ENCODE results near the gene FNDC3B.

Gene FNDC3B

DNA sequence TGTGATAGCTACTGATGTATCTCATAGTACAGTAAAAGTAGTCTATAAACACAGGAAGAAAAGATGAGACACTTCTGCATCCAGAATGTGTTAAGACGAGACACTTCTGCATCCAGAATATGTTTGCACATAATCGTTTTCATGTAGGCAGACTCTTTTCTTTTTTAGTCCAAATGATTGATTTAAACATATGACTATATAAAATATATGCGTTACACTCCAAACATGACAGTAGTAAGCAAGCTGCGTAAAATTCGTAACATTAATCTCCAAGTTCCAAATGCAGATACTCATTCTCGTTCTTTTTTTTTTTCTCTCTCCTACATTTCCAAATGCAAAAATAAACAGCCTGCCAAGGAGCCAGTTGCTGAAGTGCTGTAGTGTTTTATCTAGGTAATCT is 82.6 kb downstream of the FNDC3B start:
- no peak for TF ChIP-seq TAF1 (IDR thresholded peaks at IDR 0.05; ENCODE audit: borderline replicate concordance, insufficient read depth, low read length)
- TF ChIP-seq FOXP2 (optimal IDR thresholded peaks at IDR 0.05; ENCODE audit: borderline replicate concordance, extremely low read depth, extremely low read length, insufficient read depth) = no peak
- TF ChIP-seq, protein P1, sequence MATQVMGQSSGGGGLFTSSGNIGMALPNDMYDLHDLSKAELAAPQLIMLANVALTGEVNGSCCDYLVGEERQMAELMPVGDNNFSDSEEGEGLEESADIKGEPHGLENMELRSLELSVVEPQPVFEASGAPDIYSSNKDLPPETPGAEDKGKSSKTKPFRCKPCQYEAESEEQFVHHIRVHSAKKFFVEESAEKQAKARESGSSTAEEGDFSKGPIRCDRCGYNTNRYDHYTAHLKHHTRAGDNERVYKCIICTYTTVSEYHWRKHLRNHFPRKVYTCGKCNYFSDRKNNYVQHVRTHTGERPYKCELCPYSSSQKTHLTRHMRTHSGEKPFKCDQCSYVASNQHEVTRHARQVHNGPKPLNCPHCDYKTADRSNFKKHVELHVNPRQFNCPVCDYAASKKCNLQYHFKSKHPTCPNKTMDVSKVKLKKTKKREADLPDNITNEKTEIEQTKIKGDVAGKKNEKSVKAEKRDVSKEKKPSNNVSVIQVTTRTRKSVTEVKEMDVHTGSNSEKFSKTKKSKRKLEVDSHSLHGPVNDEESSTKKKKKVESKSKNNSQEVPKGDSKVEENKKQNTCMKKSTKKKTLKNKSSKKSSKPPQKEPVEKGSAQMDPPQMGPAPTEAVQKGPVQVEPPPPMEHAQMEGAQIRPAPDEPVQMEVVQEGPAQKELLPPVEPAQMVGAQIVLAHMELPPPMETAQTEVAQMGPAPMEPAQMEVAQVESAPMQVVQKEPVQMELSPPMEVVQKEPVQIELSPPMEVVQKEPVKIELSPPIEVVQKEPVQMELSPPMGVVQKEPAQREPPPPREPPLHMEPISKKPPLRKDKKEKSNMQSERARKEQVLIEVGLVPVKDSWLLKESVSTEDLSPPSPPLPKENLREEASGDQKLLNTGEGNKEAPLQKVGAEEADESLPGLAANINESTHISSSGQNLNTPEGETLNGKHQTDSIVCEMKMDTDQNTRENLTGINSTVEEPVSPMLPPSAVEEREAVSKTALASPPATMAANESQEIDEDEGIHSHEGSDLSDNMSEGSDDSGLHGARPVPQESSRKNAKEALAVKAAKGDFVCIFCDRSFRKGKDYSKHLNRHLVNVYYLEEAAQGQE (IDR thresholded peaks at IDR 0.05; ENCODE audit: insufficient read depth in 1 of 2, low read depth in 2 of 2, low read length in 2 of 2) = no peak
- no peak for TF ChIP-seq POLR2AphosphoS5 (IDR thresholded peaks at IDR 0.05; ENCODE audit: low read depth, low read length)
- TF ChIP-seq SIN3A (IDR thresholded peaks at IDR 0.05; ENCODE audit: borderline replicate concordance, insufficient read depth, low read length) = no peak

DNA sequence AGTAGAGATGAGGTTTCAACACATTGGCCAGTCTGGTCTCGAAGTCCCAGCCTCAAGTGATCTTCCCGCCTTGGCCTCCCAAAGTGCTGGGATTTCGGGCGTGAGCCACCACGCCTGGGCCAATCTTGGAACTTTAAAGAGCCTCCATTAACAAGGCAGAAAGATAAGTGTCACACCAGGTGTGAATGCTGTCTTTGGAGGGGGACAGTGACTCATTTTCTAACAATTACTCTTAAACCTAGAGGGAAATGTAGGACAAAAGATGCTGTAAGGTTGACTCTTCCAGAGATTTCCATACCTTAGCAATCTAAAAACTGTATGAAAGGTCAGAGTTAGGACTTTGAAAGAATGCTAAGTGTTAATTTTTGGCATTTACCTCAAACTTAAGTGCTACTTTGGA is 84.9 kb downstream of the FNDC3B start:
- TF ChIP-seq SIN3A (IDR thresholded peaks at IDR 0.05; ENCODE audit: borderline replicate concordance, insufficient read depth, low read length) (no peak), POLR2AphosphoS5 (IDR thresholded peaks at IDR 0.05; ENCODE audit: low read depth, low read length) (no peak), FOXP2 (optimal IDR thresholded peaks at IDR 0.05; ENCODE audit: borderline replicate concordance, extremely low read depth, extremely low read length, insufficient read depth) (no peak), TAF1 (IDR thresholded peaks at IDR 0.05; ENCODE audit: borderline replicate concordance, insufficient read depth, low read length) (no peak)
- TF ChIP-seq, protein P1 (IDR thresholded peaks at IDR 0.05; ENCODE audit: insufficient read depth in 1 of 2, low read depth in 2 of 2, low read length in 2 of 2) = no peak

- TF ChIP-seq POLR2AphosphoS5 (IDR thresholded peaks at IDR 0.05; ENCODE audit: low read depth, low read length) (no peak), FOXP2 (optimal IDR thresholded peaks at IDR 0.05; ENCODE audit: borderline replicate concordance, extremely low read depth, extremely low read length, insufficient read depth) (no peak), TAF1 (IDR thresholded peaks at IDR 0.05; ENCODE audit: borderline replicate concordance, insufficient read depth, low read length) (no peak), SIN3A (IDR thresholded peaks at IDR 0.05; ENCODE audit: borderline replicate concordance, insufficient read depth, low read length) (no peak)
- TF ChIP-seq, protein P1 (IDR thresholded peaks at IDR 0.05; ENCODE audit: insufficient read depth in 1 of 2, low read depth in 2 of 2, low read length in 2 of 2) = no peak
Observed at GRCh38 chr3:172125053-172125452, 85.7 kb downstream of the FNDC3B start.

DNA sequence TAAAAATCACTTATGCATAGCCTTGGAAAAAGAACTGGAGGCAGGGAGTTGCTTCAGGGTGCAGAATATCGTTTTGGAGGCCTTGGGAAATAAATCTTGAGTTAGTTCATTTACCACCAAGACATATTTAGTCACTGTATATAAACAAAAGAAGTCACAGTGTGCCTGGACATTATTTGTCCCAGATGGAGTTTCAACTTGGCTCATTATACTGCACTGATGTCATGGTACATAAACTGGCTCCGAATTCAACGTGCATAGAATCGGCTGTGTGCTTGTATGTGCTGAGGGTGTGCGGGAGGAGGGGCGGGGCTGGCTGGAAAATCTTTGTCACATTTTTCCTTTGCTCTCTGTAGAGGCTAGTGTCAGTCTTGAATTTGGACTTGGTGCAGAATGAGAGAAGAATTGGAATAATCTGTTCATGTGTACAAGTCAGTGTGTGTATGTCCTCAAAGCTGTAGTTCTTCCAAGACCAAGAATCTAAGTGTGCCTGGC is 86.6 kb downstream of the FNDC3B start:
- TF ChIP-seq SIN3A (IDR thresholded peaks at IDR 0.05; ENCODE audit: borderline replicate concordance, insufficient read depth, low read length) (no peak), POLR2AphosphoS5 (IDR thresholded peaks at IDR 0.05; ENCODE audit: low read depth, low read length) (no peak), TAF1 (IDR thresholded peaks at IDR 0.05; ENCODE audit: borderline replicate concordance, insufficient read depth, low read length) (no peak), FOXP2 (optimal IDR thresholded peaks at IDR 0.05; ENCODE audit: borderline replicate concordance, extremely low read depth, extremely low read length, insufficient read depth) (no peak)
- TF ChIP-seq, protein P1 (IDR thresholded peaks at IDR 0.05; ENCODE audit: insufficient read depth in 1 of 2, low read depth in 2 of 2, low read length in 2 of 2) = no peak

DNA sequence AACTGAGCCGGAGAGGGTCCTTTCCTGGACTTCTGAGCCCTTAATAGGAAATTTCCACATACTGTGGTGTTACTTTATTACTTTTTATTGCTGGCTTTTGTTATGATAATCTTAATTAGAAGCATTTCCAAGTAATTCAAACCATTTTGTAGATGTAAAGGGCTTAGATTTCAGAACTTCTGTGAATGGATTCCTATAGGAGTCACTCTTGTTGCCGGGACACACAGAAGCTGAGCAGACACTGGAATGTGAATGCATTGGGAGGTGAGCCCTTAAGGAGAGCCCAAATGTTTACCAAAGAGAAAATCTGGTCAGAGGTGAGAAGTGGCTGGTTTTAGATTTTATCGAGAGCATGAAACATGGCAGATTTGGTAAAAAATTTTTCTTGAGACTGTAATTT is 87.4 kb downstream of the FNDC3B start:
- TF ChIP-seq TAF1 (IDR thresholded peaks at IDR 0.05; ENCODE audit: borderline replicate concordance, insufficient read depth, low read length) (no peak), FOXP2 (optimal IDR thresholded peaks at IDR 0.05; ENCODE audit: borderline replicate concordance, extremely low read depth, extremely low read length, insufficient read depth) (no peak), POLR2AphosphoS5 (IDR thresholded peaks at IDR 0.05; ENCODE audit: low read depth, low read length) (no peak), SIN3A (IDR thresholded peaks at IDR 0.05; ENCODE audit: borderline replicate concordance, insufficient read depth, low read length) (no peak)
- TF ChIP-seq, protein P1 (IDR thresholded peaks at IDR 0.05; ENCODE audit: insufficient read depth in 1 of 2, low read depth in 2 of 2, low read length in 2 of 2) = no peak

All from PFSK-1 (cell line).